Measurements from ENCODE around the gene NIM1K. TPM values are rescaled to one million over a fixed set of nuclear protein-coding genes. Genes with fewer than 3 reads are reported as not detected.

NIM1K gene
- total and polyA plus RNA-seq, 12 donors: 0.07 to 0.42 (median 0.22) TPM; not detected in 2

DNA sequence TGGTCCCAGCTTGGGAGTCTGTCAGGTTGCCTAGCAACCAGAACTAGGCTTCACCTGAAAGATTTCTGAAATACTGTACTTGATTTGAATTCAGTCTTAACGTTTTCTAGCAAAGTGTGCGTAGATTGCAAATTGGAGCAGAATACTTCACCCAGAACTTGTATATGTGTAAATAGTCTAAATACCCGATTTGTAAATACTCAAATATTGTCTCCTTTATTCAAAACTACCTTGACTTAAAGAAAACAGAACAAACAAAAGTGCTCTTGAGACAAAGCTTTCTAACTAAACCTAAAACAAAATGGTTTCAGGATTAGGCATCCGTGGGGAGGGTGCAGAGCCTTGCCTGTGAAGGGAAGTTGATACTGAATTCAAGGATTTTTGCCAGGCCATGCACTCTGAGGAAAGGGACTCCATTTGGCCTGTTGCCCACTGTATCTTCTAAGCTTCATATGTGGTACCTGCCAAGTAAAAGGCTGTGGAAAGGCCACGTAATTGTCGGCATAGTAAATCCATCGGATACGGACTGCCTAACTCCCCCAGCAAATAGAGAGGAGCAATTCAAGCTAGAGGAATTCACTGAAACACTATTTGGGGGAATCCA, 121.9 kb downstream of the NIM1K start:
- H3K4me3 ChIP-seq: peak overlapping the region; percentile 4 to 99 (median 90)
- H3K9me3 ChIP-seq: no peaks in the 10 kb centered on the region
- peak in 1 of 2 donors; percentile 14 for DNase-seq
- TF ChIP-seq, protein P1, sequence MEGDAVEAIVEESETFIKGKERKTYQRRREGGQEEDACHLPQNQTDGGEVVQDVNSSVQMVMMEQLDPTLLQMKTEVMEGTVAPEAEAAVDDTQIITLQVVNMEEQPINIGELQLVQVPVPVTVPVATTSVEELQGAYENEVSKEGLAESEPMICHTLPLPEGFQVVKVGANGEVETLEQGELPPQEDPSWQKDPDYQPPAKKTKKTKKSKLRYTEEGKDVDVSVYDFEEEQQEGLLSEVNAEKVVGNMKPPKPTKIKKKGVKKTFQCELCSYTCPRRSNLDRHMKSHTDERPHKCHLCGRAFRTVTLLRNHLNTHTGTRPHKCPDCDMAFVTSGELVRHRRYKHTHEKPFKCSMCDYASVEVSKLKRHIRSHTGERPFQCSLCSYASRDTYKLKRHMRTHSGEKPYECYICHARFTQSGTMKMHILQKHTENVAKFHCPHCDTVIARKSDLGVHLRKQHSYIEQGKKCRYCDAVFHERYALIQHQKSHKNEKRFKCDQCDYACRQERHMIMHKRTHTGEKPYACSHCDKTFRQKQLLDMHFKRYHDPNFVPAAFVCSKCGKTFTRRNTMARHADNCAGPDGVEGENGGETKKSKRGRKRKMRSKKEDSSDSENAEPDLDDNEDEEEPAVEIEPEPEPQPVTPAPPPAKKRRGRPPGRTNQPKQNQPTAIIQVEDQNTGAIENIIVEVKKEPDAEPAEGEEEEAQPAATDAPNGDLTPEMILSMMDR (IDR thresholded peaks at IDR 0.05): no peak
- WGBS, 2 donors: 30 to 37% methylated on average over 8 of the region's 8 CpGs
- H3K27ac ChIP-seq: peak overlapping the region in 9 of 10 donors; percentile 4 to 97 (median 70)
- H3K36me3 ChIP-seq: no peaks in the 10 kb centered on the region
- H3K4me1 ChIP-seq: peaks cover 0 to 43% (median 22%) of the 10 kb centered on the region in 9 donors
- intact Hi-C loops (cut with DNase I): loop anchor here in 6 of 10 donors (5.0 to 10.0 kb wide), 5 partner anchors 168 to 201 kb away; partner anchors contain the start of genes TMEM267 (in 6 of the 6), ZNF131 (in 5 of the 6) and C5orf34 (in 1 of the 6)
- no peaks in the 10 kb centered on the region for H3K27me3 ChIP-seq
- ATAC-seq: no peak

DNA sequence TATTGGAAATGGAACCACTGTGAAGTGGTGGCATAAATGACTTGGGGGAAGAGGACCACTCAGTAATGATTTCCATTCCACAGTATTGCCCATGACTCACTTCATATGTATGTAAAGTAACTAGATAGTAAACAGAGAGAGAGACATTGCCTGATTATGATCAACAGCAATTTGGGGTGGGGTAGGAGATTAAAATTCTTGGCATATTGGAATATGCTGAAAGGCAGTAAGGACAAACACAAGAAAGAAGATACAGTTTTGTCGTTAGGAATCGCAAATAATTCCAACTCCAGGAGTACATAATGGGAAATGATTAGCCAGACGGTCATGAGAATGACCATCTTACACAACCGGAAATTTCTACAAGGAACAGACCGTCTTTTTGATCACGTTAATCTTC, 122.7 kb downstream of the NIM1K start:
- no peaks in the 10 kb centered on the region for H3K36me3 ChIP-seq
- ATAC-seq (no peak), DNase-seq (no peak)
- H3K4me3 ChIP-seq: no peak overlapping the region
- intact Hi-C loops (cut with DNase I): loop anchor here in 6 of 10 donors (5.0 to 10.0 kb wide), 5 partner anchors 168 to 200 kb away; partner anchors contain the start of genes TMEM267 (in 6 of the 6), ZNF131 (in 5 of the 6) and C5orf34 (in 1 of the 6)
- no peak overlapping the region for H3K27ac ChIP-seq
- H3K9me3 ChIP-seq: no peaks in the 10 kb centered on the region
- TF ChIP-seq, protein P1 (IDR thresholded peaks at IDR 0.05): no peak
- 95 to 98% methylated on average over 6 of the region's 6 CpGs for WGBS, 2 donors
- H3K4me1 ChIP-seq: peaks cover 0 to 36% (median 20%) of the 10 kb centered on the region in 9 donors
- H3K27me3 ChIP-seq: no peaks in the 10 kb centered on the region

DNA sequence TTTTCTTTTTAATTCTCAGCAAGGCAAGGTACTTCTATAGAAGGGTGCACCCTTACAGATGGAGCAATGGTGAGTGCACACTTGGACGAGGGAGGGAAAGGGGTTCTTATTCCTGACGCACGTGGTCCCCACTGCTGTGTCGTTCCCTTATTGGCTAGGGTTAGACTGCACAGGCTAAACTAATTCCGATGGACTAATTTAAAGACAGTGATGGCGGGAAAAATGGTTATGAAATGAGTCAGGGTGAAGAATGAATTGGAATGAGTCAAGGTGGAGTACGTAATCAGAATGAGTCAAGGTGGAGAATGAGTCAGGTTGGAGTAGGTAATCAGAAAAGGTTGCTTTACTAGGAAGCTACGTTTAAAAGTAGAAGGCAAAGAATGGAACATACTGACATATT, 123.2 kb downstream of the NIM1K start:
- H3K4me3 ChIP-seq: no peak overlapping the region
- DNase-seq (no peak), ATAC-seq (no peak)
- H3K27ac ChIP-seq: no peak overlapping the region
- no peaks in the 10 kb centered on the region for H3K9me3 ChIP-seq
- TF ChIP-seq, protein P1 (IDR thresholded peaks at IDR 0.05): no peak
- 93 to 96% methylated on average over 8 of the region's 8 CpGs for WGBS, 2 donors
- intact Hi-C loops (cut with DNase I): loop anchor here in 4 of 10 donors (10.0 kb wide), 3 partner anchors 170 to 200 kb away; partner anchors contain the start of genes TMEM267 (in 3 of the 4), ZNF131 (in 3 of the 4) and C5orf34 (in 1 of the 4)
- H3K27me3 ChIP-seq: no peaks in the 10 kb centered on the region
- no peaks in the 10 kb centered on the region for H3K36me3 ChIP-seq
- peaks cover 0 to 30% (median 18%) of the 10 kb centered on the region in 9 donors for H3K4me1 ChIP-seq

DNA sequence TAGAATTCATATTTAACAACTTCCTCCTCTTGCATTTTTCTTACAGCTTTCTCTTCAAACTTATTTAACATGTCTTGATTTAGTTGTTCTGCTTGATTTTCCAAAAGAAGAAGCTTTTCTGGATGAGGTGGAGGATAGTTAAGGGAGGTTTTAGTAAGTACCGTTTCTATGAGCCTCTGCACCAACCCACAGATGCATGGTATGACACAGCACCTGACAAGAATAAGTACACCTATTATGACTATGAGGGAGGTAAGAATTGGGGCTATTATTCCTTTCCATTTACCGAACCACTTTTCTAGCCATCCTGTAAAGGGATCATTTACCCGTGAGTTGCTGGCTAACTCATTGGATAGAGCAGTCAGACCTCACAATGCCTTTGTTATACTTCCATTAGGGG, 123.7 kb downstream of the NIM1K start:
- intact Hi-C loops (cut with DNase I): loop anchor here in 4 of 10 donors (10.0 kb wide), 3 partner anchors 169 to 199 kb away; partner anchors contain the start of genes TMEM267 (in 3 of the 4), ZNF131 (in 3 of the 4) and C5orf34 (in 1 of the 4)
- ATAC-seq (no peak), DNase-seq (no peak)
- Histone ChIP-seq H3K36me3 (no peaks in the 10 kb centered on the region), H3K27me3 (no peaks in the 10 kb centered on the region), H3K9me3 (no peaks in the 10 kb centered on the region), H3K4me1 (peaks cover 0 to 26% (median 15%) of the 10 kb centered on the region in 9 donors), H3K27ac (no peak overlapping the region), H3K4me3 (no peak overlapping the region)
- TF ChIP-seq, protein P1 (IDR thresholded peaks at IDR 0.05): no peak
- WGBS, 2 donors: 92 to 98% methylated on average over 3 of the region's 3 CpGs
